Hepatic stellate cell (primary cell): ENCODE results near the gene SERPINB12.

Experiments
- DNase-seq: peaks from one replicate; pipeline ENCODE4 v3.0.0; 2011; ENCODE audit warnings: low spot score

The SERPINB12 gene

DNA sequence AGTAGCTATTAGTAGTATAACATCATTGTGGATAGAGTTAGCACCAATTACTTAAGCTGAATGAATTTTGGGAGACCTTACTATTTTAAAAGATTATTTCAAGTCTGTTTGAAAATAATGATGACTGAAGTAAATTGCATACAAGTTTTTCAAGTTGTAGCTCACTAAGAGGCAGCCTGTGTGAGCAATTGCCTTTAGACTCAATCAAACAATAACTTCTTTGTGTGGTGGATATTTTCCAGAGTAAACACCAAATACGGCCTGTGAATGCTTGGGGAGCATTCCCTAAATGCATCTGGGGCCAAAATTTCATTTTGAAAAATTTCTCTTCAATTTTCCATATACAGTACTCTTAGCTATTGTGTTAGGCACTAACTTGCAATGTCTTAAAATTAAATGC, 7.9 kb downstream of the SERPINB12 start:
- no peak for DNase-seq

DNA sequence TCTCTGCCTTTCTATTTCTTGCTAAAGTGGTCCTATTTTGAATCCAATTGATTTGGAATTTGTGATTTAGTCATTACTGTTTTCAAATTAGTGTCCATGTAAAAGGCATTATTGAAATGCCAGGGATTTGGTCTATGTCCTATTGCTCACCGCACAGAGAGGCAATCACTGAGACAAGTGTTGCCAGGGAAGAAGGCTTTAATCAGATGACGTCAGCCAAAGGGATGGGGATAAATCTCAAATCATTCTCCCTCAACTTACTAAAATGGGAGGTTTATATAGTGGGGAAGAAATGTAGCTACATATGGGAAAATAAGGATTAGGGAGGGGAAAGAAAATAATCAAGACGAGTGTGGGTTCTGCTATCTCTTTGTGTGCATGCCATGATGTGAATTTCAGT, 9.6 kb downstream of the SERPINB12 start:
- DNase-seq, result no peak

DNA sequence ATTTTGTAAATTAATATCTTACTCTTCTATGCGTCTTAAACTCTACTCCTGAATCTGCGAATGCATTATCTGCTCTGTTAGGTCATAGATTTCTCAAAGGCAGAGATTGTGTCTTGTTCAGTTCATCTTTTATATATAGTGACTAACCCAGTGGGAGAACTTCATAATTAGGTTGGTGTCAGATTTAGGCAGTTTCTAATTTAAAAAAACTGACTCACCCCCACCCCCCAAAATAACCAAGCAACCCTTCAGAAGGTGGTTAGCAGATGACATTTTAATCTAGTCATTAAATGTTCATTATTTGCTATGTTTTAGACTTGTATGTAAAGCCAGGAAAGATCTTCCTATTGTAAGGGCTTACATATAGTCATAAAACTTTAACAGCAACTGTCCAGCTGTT, 10.4 kb downstream of the SERPINB12 start:
- DNase-seq, result no peak

GRCh38 chr18:63553081-63553480, 10.9 kb downstream of the SERPINB12 start:
- DNase-seq, result peak; percentile 26

- no peak for DNase-seq
These were observed 17.7 kb downstream of the SERPINB12 start for GRCh38 chr18:63559567-63560491.

DNA sequence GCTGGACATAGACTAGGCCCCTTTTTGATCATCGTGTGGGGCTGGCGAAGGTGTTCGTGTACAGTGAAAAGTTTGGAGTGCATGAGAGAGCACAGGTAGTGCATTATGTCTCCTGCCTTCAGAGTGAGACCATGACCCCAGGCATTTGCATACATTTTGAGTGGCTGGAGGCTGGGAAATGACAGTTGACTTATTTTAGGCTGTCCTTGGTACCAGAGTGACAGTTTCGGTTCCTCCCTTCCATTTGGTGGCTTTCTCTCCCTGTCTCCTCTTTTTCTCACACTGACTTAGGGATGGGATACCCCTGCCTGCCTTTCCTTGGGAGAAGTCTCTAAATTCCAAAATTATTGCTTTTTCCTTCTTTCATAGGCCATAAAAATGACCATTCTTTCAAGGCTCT, 20.1 kb downstream of the SERPINB12 start:
- DNase-seq, result no peak

DNA sequence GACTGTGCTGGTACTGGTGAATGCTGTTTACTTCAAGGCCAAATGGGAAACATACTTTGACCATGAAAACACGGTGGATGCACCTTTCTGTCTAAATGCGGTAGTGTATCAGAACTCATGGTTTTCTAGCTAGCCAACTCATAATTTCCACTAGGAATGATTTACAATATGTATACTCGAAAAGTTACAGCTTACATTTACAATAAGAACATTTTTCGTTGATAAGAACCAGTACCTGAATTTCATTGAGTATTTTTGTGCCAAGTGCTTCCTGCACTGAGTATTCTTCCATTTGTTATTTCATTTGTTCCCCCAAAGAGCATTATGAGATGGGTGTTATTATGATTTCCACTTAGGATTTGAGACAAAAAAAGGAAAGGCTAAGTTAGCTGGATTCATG, 21.9 kb downstream of the SERPINB12 start:
- DNase-seq, result no peak

GRCh38 chr18:63564561-63564960, 22.4 kb downstream of the SERPINB12 start:
- no peak for DNase-seq

DNA sequence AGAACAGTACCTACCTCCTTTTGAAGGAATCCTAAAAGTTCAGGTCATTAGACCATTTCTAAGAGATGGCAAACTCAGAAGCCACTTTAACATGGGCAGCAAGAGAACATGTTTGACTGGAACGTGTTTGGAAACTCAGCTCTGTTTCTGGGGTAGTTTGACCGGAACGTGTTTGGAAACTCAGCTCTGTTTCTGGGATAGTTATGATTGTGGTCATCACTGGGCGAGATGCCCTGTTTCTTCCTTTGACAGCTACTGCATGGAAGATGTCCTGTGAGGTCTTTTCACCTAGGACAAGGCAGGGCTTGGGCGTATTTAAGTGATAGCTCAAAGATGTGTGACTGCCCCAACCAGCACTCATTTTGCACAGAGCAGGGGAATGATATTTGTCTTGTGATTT, 25.1 kb downstream of the SERPINB12 start:
- no peak for DNase-seq

GRCh38 chr18:63567825-63568224, 25.7 kb downstream of the SERPINB12 start:
- DNase-seq, result no peak

- no peak for DNase-seq
These were observed 28.6 kb downstream of the SERPINB12 start for GRCh38 chr18:63570721-63571120.

GRCh38 chr18:63575681-63576080, 33.5 kb downstream of the SERPINB12 start:
- DNase-seq, result no peak

DNA sequence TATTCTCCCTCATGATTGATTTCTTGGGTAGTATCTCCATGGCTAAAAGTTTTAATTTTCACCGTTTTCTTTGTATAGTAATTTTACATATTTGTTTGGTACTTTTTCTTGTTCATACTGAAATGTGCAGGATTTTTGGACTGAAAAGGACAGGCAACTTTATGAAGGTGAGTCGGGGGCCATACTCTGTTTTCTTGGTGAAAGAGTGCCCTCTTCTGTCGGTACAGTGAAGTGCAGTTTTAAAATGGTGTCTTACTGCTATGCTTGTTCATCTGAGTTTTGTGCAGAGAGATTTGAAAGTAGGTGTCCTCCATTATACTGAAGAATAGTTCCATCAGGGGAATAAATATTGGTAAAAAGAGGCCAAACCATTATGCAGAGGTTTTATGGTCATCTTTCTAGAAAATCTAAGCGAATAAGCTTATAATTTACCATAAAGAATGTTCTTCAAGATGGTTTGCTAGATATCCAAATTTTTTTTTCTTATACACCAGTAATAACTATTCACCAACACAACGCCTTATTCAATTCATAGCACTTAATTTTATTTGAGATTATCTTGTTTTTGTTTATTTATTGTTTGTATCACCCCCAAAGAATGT, 36.3 kb downstream of the SERPINB12 start:
- no peak for DNase-seq

DNA sequence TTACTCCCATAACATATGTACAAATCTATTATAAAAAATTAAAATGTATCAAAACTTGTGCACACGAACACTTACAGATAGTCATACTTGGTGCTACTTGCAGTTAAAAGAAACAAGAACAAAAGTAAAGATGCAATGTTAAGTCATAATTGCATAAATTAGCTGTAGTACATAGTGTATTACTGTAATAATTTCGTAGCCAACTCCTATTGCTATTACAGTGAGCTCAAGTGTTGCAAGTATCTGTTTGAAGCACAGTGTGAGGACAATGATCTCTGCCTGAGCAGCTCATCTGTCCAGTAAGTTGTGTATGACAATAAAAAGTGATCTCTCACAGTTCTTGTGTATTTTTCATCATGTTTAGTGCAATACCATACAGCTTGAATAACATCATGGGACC, 37.4 kb downstream of the SERPINB12 start:
- DNase-seq, result no peak

DNA sequence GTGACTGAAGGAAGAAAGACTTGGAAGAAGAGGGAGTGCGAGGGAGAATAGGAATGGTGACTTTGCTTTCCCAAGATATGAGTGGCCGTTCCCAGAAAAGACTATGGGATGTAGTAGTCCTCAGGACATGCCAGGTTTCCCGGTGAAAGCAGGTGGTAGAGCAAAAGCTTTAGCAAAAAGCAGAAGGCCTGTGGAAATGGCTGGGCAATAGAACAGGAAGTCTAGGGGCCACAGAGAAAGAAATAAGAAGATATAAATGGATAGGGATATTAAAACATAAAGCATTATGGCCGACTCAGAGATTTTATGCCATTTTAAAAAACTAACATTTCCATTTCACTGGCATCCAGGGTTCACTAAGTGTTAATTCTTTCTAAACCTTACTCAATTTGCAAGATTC, 43.8 kb downstream of the SERPINB12 start:
- DNase-seq, result no peak

DNA sequence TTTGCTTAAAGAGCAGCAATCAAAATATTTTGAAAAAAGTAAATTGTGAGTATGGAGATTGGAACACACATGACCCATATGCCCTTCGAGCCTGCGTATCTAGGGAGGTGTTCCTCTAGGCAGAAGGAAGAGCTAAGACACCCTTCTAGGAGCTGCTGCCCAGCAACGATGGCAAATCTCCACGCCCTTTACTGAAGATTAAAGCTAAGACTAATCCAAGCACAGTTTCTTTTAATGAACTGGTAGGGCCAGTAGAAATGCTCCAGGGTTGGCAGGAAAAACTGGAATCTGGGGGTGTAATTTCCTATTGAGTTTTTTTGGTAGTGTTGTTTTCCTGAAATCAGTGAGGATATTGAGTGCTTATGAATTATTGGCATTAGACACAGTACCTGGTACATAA, 44.3 kb downstream of the SERPINB12 start:
- DNase-seq, result no peak

DNA sequence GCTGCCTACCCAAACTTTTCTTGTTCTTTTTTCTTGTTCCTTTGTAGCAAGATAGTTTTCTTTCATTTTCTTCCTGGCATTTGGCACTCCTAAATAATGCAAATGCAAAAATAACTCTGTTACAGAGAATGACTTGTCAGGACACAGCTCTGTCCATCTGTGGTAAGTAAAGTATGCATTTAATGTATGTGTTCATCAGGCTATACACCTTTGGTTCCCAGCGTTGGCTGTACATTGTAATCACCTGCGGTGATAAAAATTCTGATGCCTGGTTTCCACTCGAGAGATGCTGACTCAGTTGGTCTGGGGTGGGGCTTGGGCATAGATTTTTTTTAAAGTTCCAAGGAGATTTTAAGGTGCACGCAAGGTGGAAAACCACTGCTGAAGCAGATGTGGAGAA, 44.8 kb downstream of the SERPINB12 start, which contains the start of gene SERPINB13:
TSS of gene SERPINB13 (plus strand) at position 378 of the 400 bp plus-strand sequence. CDS start 1,325 bp downstream, outside the sequence.
- no peak for DNase-seq

DNA sequence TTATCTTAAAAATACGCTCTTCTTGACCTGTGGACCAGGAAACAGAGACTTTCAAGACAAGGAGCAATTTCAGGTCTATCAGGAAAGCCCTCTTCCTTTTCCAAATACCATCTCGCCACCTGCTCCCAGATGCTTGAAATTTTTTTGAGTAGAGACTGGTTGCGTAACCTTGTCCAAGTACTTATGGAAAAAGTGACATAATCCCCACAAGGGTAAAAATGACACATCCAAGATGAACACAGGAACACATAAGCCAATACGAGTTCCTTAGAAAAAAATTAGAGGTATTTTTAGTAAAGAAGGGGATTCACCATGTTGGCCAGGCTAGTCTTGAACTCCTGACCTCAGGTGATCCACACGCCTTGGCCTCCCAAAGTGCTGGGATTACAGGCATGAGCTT, 46.7 kb downstream of the SERPINB12 start:
- no peak for DNase-seq

DNA sequence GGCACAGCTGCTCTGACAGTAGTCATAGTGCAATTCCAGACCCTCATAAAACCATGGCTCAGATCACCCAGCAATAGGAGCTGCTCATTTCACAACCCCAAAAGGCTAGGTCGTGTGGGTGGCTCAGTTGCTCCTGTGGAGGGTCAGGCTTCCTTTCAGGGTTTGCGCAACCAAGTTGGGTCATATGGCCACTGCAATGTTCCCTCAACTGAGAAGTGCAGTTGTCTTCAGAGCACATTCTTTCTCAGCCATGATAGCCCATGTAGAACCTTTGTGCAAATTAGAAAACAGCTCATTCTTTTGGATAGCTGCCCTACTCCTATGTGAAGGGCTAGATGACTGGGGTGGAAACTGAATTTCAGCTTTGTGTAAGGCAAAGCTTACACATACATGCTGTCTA, 48.2 kb downstream of the SERPINB12 start:
- no peak for DNase-seq

GRCh38 chr18:63590966-63591695, 49.0 kb downstream of the SERPINB12 start:
- DNase-seq, result no peak

GRCh38 chr18:63591725-63592124, 49.6 kb downstream of the SERPINB12 start:
- DNase-seq, result no peak

GRCh38 chr18:63592471-63592870, 50.3 kb downstream of the SERPINB12 start:
- no peak for DNase-seq

- DNase-seq, result no peak
These were observed 54.8 kb downstream of the SERPINB12 start for GRCh38 chr18:63596964-63597363.
